ENCODE results near the gene OSBPL3. TPM values are rescaled to one million over a fixed set of nuclear protein-coding genes. Genes with fewer than 3 reads are reported as not detected.

Gene OSBPL3
- total RNA-seq, 1 experiment from 2014 or later = 16.0 TPM

DNA sequence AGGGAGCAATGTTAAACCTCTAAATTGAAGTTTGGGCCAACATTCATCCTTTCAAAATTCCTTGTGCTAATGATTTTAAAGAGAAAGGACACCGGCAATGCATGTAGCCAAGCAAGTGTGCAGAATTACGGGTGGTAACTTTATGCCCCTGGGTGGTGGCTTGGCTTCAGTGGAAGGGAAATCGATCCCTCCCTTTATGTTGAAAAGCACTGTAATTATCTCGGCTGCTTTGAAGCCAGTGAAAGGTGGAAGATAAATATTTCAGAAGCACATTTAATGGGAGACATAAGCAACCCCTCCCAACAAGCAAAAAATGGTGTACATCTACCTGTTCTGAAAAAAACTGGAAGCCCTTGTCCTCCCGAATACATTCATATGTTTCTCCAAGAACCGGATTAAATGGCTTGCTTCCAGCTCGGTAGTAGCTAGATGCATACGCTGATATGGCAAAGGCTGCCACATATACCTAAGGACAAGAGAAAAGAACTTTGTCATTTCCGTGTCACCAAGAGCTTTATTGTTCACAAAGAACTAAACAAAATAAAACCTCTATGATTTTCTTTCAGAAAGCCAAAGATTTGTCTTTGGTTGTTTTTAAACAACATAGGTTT, 149.4 kb downstream of the OSBPL3 start:
- ATAC-seq (no peak), DNase-seq (ENCODE audit: low spot score) (no peak)
- Mint-ChIP-seq H3K4me3 (no peak overlapping the region), H3K9me3 (no peaks in the 10 kb centered on the region), H3K27me3 (ENCODE audit: low read depth) (no peaks in the 10 kb centered on the region), H3K27ac (no peak overlapping the region), H3K4me1 (no peaks in the 10 kb centered on the region), H3K36me3 (peaks cover 3% of the 10 kb centered on the region)
- ChIA-PET CTCF (no interaction called here), POLR2A (no interaction called here)
- TF ChIP-seq ZNF317 (CRISPR knock-in tag; IDR thresholded peaks at IDR 0.05; ENCODE audit: borderline replicate concordance, low read depth) = no peak
- TF ChIP-seq NFATC4 (CRISPR knock-in tag; IDR thresholded peaks at IDR 0.05) = no peak
- no peak for TF ChIP-seq FOXK1 (CRISPR knock-in tag; IDR thresholded peaks at IDR 0.05)
- no peak for TF ChIP-seq ZNF121 (CRISPR knock-in tag; IDR thresholded peaks at IDR 0.05)

DNA sequence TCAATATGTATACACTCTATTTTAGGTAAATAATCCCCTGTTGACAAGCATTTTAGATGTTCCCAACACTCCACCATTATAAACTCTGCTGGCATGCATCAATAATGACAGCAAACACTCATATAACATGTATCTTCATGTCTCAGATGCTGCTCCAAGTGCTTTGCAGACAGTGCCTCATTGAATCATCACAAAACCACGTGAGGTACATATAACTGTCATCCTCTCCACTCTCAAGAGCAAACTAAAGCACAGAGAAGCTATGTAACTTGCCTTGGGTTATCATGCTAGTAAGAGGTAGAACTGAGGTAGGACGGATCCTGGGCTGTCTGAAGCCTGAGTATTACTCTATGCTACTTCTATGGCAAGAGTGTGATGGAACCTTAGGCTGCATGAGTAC, 150.2 kb downstream of the OSBPL3 start:
- no peak for ATAC-seq
- CTCF ChIA-PET = interaction anchor here (1.7 kb wide), 1 partner anchor 17 kb away, joined by 8 read pairs; no protein-coding TSS in a partner anchor
- Mint-ChIP-seq H3K36me3 (peaks cover 3% of the 10 kb centered on the region), H3K4me1 (no peaks in the 10 kb centered on the region), H3K9me3 (no peaks in the 10 kb centered on the region), H3K27ac (no peak overlapping the region), H3K27me3 (ENCODE audit: low read depth) (no peaks in the 10 kb centered on the region), H3K4me3 (no peak overlapping the region)
- TF ChIP-seq ZNF671 (CRISPR knock-in tag; IDR thresholded peaks at IDR 0.05) (no peak), CBFB (CRISPR knock-in tag; IDR thresholded peaks at IDR 0.05; ENCODE audit: low read depth) (no peak), ELF4 (CRISPR knock-in tag; IDR thresholded peaks at IDR 0.05; ENCODE audit: low read depth) (no peak), ZNF317 (CRISPR knock-in tag; IDR thresholded peaks at IDR 0.05; ENCODE audit: borderline replicate concordance, low read depth) (no peak), NFYB (CRISPR knock-in tag; conservative IDR thresholded peaks at IDR 0.05; ENCODE audit: low read depth) (no peak), GTF2I (CRISPR knock-in tag; conservative IDR thresholded peaks at IDR 0.05) (no peak), FOXP1 (CRISPR knock-in tag; IDR thresholded peaks at IDR 0.05; ENCODE audit: borderline replicate concordance) (no peak), NR3C1 (CRISPR knock-in tag; conservative IDR thresholded peaks at IDR 0.05; ENCODE audit: low read depth) (no peak), GABPB1 (CRISPR knock-in tag; IDR thresholded peaks at IDR 0.05) (no peak), CREM (CRISPR knock-in tag; IDR thresholded peaks at IDR 0.05) (no peak)
- TF ChIP-seq, protein P1, sequence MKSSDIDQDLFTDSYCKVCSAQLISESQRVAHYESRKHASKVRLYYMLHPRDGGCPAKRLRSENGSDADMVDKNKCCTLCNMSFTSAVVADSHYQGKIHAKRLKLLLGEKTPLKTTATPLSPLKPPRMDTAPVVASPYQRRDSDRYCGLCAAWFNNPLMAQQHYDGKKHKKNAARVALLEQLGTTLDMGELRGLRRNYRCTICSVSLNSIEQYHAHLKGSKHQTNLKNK (CRISPR knock-in tag; IDR thresholded peaks at IDR 0.05) = no peak
- TF ChIP-seq, protein P2, sequence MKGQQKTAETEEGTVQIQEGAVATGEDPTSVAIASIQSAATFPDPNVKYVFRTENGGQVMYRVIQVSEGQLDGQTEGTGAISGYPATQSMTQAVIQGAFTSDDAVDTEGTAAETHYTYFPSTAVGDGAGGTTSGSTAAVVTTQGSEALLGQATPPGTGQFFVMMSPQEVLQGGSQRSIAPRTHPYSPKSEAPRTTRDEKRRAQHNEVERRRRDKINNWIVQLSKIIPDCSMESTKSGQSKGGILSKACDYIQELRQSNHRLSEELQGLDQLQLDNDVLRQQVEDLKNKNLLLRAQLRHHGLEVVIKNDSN (CRISPR knock-in tag; IDR thresholded peaks at IDR 0.05) = no peak
- TF ChIP-seq, protein P3, sequence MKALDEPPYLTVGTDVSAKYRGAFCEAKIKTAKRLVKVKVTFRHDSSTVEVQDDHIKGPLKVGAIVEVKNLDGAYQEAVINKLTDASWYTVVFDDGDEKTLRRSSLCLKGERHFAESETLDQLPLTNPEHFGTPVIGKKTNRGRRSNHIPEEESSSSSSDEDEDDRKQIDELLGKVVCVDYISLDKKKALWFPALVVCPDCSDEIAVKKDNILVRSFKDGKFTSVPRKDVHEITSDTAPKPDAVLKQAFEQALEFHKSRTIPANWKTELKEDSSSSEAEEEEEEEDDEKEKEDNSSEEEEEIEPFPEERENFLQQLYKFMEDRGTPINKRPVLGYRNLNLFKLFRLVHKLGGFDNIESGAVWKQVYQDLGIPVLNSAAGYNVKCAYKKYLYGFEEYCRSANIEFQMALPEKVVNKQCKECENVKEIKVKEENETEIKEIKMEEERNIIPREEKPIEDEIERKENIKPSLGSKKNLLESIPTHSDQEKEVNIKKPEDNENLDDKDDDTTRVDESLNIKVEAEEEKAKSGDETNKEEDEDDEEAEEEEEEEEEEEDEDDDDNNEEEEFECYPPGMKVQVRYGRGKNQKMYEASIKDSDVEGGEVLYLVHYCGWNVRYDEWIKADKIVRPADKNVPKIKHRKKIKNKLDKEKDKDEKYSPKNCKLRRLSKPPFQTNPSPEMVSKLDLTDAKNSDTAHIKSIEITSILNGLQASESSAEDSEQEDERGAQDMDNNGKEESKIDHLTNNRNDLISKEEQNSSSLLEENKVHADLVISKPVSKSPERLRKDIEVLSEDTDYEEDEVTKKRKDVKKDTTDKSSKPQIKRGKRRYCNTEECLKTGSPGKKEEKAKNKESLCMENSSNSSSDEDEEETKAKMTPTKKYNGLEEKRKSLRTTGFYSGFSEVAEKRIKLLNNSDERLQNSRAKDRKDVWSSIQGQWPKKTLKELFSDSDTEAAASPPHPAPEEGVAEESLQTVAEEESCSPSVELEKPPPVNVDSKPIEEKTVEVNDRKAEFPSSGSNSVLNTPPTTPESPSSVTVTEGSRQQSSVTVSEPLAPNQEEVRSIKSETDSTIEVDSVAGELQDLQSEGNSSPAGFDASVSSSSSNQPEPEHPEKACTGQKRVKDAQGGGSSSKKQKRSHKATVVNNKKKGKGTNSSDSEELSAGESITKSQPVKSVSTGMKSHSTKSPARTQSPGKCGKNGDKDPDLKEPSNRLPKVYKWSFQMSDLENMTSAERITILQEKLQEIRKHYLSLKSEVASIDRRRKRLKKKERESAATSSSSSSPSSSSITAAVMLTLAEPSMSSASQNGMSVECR (CRISPR knock-in tag; IDR thresholded peaks at IDR 0.05; ENCODE audit: borderline replicate concordance) = no peak
- TF ChIP-seq, protein P4, sequence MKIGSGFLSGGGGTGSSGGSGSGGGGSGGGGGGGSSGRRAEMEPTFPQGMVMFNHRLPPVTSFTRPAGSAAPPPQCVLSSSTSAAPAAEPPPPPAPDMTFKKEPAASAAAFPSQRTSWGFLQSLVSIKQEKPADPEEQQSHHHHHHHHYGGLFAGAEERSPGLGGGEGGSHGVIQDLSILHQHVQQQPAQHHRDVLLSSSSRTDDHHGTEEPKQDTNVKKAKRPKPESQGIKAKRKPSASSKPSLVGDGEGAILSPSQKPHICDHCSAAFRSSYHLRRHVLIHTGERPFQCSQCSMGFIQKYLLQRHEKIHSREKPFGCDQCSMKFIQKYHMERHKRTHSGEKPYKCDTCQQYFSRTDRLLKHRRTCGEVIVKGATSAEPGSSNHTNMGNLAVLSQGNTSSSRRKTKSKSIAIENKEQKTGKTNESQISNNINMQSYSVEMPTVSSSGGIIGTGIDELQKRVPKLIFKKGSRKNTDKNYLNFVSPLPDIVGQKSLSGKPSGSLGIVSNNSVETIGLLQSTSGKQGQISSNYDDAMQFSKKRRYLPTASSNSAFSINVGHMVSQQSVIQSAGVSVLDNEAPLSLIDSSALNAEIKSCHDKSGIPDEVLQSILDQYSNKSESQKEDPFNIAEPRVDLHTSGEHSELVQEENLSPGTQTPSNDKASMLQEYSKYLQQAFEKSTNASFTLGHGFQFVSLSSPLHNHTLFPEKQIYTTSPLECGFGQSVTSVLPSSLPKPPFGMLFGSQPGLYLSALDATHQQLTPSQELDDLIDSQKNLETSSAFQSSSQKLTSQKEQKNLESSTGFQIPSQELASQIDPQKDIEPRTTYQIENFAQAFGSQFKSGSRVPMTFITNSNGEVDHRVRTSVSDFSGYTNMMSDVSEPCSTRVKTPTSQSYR (CRISPR knock-in tag; IDR thresholded peaks at IDR 0.05) = no peak
- DNase-seq (ENCODE audit: low spot score) = no peak
- POLR2A ChIA-PET = no interaction called here
